ENCODE measurements around the gene SDSL. TPM values are rescaled to one million over a fixed set of nuclear protein-coding genes. Genes with fewer than 3 reads are reported as not detected.

The SDSL gene
- total RNA-seq, 1 donor from 2014 or later, result 0.82 TPM

GRCh38 chr12:113416091-113416754 lies 6.0 kb upstream of the SDSL start:
- DNase-seq (ENCODE audit: low spot score in 2 of 2) (no peak), FAIRE-seq (no peak)

DNA sequence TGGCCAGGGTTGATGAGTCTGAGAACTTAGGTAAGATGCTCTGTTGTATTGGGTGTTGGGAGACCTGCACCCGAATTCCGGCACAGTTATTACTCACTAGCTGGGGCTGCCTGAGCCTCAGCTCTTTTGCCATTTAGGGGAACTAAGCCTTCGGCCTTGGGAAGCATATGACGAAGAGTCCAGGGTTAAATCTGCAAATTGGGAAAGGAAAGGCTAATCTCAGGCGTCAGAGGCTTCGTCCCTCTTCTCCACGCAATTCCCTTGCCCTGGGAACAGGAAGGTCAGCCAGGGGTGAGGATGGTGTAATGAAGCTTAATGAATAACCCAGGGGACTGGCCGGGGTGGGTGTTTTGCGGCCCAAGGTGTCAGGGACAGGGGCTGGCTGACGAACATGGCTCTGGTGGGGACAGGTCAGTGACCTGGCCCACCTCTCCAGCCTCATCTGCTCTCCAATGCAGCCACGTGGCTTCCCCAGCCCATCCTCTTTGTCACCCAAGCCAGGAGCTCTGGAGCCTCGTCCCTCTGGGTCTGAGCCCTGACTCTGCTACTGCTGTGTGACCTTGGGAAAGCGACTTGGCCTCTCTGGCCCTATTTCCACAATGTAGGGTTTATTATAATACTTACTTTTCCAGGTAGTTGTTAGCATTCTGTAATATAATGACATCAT lies 3.8 kb upstream of the SDSL start:
- FAIRE-seq, result no peak

GRCh38 chr12:113420996-113421595 lies 1.1 kb upstream of the SDSL start:
- FAIRE-seq (no peak), DNase-seq (ENCODE audit: low spot score in 2 of 2) (no peak)

More for the DNA sequence above, 3.8 kb upstream of the SDSL start:
- no peak for DNase-seq (ENCODE audit: low spot score in 2 of 2)

DNA sequence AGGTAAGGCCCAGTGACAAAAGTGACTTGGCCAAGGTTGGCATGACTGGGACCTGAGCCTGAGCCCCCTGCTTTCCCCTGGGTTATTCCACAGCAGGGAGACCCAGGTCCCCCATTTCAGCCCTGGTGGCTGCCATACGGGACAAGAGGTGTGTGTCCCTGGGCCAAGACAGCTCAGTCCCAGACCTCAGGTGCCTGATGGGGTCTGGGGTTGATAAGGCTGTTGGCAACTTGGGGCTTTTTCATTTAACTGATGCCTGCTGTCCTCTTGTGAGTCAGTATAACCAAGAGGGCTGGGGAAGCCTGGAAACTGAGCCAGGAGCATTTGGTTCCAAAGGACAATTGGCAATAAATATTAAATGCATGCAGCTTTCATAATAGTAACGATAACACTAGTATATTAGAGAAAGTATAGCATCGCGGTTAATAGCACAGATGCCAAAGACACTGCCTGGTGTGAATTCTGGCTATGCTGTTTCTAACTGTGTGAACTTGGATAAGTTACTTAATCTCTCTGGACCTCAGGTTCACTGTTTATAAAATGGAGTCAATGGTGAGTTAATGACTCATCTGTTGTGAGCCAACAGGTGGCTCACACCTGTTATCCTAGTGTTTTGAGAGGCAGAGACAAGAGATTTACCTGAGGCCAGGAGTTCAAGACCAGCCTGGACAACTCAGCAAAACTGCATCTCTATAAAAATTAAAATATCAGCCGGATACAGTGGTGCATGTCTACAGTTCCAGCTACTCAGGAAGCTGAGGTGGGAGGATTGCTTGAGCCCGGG lies 898 bp downstream of the SDSL start:
- DNase-seq (ENCODE audit: low spot score in 2 of 2) (no peak), FAIRE-seq (no peak)

GRCh38 chr12:113424456-113424855 lies 2.3 kb downstream of the SDSL start:
- FAIRE-seq, result no peak
- no peak for DNase-seq (ENCODE audit: low spot score in 2 of 2)

- DNase-seq (ENCODE audit: low spot score in 2 of 2) (peak; percentile 29 to 48), FAIRE-seq (no peak)
These were observed 3.0 kb downstream of the SDSL start for GRCh38 chr12:113424915-113425823.

DNA sequence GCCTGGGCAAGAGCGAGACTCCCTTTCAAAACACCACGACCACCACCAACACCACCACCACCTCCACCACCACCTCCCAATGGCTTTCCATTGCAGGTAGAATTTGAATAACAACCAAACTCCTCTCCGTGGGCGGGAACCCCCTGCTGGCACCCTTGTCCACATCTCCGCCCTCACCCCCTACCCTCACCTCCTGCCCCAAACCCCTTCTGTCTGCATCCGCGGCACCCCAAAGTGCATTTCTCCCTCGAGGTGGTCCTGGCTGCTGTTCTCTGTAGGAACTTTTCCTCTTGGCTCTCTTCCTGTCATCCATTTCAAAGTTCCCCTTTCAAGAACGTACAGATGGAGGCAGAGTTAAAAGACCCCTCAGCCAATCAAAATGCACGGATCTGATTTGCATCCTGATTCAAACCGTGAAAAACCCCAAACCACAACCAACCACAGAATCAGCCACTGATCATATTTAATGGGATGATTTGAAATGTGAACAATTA lies 3.8 kb downstream of the SDSL start:
- no peak for DNase-seq (ENCODE audit: low spot score in 2 of 2)
- no peak for FAIRE-seq

- FAIRE-seq, result no peak
These were observed 5.7 kb downstream of the SDSL start for GRCh38 chr12:113427882-113428281.

DNA sequence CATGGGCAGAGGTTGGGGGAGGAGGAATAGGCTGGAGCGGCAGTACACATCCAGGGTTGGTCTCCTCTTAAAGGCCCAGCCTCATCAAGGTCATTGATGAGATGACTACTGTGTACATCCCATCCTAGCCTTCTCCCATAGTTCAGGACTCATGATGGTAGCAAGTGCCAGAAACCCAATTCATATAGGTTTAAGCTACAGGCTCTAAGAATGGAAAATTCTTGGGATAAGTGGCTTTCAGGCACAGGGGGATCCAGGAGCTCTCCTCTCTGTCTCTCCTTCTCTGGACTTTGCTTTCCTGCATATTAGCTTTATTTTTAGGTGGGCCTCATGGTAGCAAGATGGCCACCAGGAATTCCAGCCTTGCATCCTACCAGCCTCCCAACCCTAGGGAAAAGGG lies 6.3 kb downstream of the SDSL start:
- no peak for DNase-seq (ENCODE audit: low spot score in 2 of 2)
- no peak for FAIRE-seq

More at GRCh38 chr12:113427882-113428281, 5.7 kb downstream of the SDSL start:
- no peak for DNase-seq (ENCODE audit: low spot score in 2 of 2)

- no peak for FAIRE-seq
- DNase-seq (ENCODE audit: low spot score in 2 of 2), result peak; percentile 29 to 33
These were observed 10.8 kb downstream of the SDSL start for GRCh38 chr12:113432986-113433385.

GRCh38 chr12:113435367-113435766 lies 13.2 kb downstream of the SDSL start:
- FAIRE-seq, result no peak
- no peak for DNase-seq (ENCODE audit: low spot score in 2 of 2)

GRCh38 chr12:113436586-113436985 lies 14.4 kb downstream of the SDSL start:
- no peak for FAIRE-seq
- DNase-seq (ENCODE audit: low spot score in 2 of 2), result no peak

DNA sequence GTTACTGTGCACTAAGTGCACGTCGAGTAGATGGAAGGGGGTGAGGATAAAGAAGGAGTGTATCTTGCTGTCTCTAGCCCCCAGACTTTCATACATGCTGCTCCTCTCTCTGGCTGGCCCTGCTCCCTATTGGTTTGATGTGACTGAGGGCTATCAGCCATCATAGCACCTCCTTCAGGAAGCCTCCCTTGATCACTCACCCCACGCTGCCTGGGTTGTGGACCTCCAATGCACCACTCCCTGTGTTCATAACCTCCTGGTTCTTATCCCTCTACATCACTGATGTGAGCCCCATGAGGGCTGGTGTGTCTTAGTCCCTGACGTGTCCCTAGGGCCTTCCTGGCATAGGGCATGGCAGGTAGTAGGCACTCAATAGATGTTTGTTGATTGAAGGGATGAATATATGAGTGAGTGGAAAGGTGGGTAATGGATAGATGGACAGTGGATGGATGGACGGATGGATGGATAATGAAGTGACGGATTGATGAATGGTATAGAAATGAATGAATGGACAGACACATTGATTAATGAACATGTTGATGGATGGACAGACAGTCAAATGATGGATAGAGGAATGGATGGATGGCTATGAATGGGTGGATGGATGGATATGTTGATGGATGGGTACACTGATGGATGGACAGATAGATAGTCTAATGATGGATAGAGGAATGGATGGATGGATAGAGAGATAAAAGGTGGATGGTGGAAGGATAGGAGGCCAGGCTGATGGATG lies 15.0 kb downstream of the SDSL start:
- FAIRE-seq (no peak), DNase-seq (ENCODE audit: low spot score in 2 of 2) (no peak)

GRCh38 chr12:113437729-113438100 lies 15.5 kb downstream of the SDSL start:
- DNase-seq (ENCODE audit: low spot score in 2 of 2) (no peak), FAIRE-seq (no peak)

GRCh38 chr12:113438523-113439300 lies 16.5 kb downstream of the SDSL start:
- DNase-seq (ENCODE audit: low spot score in 2 of 2) (no peak), FAIRE-seq (no peak)

DNA sequence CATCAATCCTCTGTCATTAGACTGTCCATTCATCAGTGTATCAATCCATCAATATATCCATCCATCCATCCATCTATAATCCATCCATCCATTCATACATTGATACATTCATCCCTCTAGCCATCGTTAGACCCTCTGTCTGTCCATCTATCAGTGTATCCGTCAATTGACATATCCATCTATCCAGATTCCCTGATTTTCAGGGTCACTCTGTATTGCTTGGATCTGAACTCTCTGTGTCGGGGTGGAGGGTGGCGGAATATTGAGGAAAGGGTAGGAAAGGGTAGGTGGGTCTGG lies 17.1 kb downstream of the SDSL start:
- DNase-seq (ENCODE audit: low spot score in 2 of 2) (no peak), FAIRE-seq (no peak)

DNA sequence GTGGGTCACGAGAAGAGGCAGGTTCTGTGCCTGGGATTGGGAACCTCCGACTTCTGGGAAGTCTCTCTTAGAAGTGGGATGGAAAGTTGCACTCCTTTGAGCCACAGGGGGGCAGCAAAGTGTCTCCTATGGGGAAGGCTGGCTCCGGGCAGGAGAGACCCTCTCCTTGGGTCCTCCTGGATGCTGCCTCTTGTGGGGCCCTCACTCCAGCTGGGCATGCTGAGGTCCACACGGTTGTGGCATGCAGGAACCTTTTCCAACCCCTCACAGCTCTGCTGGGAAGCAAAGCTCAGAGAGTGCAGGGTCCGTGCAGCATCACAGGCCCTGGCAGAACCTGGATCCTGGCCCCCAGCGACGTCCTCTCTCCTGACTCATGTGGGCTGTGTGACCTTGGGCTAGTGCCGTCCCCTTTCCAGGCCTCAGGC lies 17.4 kb downstream of the SDSL start:
- DNase-seq (ENCODE audit: low spot score in 2 of 2) (peak; percentile 25 to 55), FAIRE-seq (no peak)

DNA sequence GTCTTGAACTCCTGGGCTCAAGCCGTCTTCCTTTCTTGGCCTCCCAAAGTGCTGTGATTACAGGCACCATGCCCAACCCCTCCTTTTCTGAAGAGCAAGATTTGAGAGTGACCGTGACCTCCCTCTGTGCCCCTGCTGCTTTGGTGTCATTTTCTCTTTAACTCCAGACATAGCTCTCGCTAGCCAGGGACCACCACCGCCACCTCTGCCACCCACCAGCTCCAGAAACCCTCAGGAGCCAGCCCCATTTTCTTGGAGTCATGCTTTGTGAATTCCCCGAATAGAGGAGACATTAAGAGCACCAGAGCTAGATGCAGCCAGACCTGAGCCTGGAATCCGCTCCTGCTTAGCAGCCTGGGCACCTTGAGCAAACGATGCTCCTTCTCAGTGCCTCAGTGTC lies 18.2 kb downstream of the SDSL start:
- DNase-seq (ENCODE audit: low spot score in 2 of 2) (no peak), FAIRE-seq (no peak)
